SK-N-SH (cell line): ENCODE data around the gene PIK3R2. TPM values are rescaled to one million over a fixed set of nuclear protein-coding genes. Genes with fewer than 3 reads are reported as not detected.

Experiments used
- CTCF ChIA-PET: fragments of 300-600, 350-600 bp; formaldehyde crosslinking; extraction: SDS; loops from one replicate; lab custom pipeline; 2021; lab: Yijun Ruan, JAX
- POLR2A ChIA-PET: fragments of 350-600 bp; sonication (Branson Sonifier 250); formaldehyde crosslinking; extraction: SDS; loops from one replicate; lab custom pipeline; 2020; ENCODE audit warnings: antibody characterized with exemption, inconsistent platforms; lab: Yijun Ruan, JAX
- DNase-seq: peaks from one replicate; pipeline ENCODE4 v3.0.0; 2012
- H2AFZ ChIP-seq: fragments of 200-600 bp; sonication (generic); 2 replicates; pipeline ENCODE4 v1.8.1; 2016; ENCODE audit warnings: antibody characterized with exemption, mild to moderate bottlenecking, low read depth
- H3F3A ChIP-seq: fragments of 200-600 bp; sonication (generic); replicated peaks from 2 replicates; pipeline ENCODE3; 2016; ENCODE audit warnings: antibody characterized with exemption, mild to moderate bottlenecking; ENCODE audit not compliant: insufficient read depth
- H3K27ac ChIP-seq, 2 experiments: fragments of 200-500 bp in 1 of 2; fragments of 200-600 bp in 1 of 2; sonication (Bioruptor generic) in 1 of 2; sonication (generic), shearing (Covaris generic) in 1 of 2; 2 replicates each; pipeline versions ENCODE4 v1.5.1 to v1.6.1; 2014 to 2016; ENCODE audit warnings: low read depth in 2 of 2, inconsistent platforms in 1 of 2, low read length in 1 of 2, mild to moderate bottlenecking in 1 of 2, mixed read lengths in 1 of 2
- H3K27me3 ChIP-seq: fragments of 200-600 bp; sonication (generic), shearing (Covaris generic); 2 replicates; pipeline ENCODE4 v1.6.1; 2016; ENCODE audit warnings: mixed run types; ENCODE audit not compliant: insufficient read depth
- H3K36me3 ChIP-seq, 2 experiments: fragments of 200-500 bp in 1 of 2; fragments of 200-600 bp in 1 of 2; sonication (Bioruptor generic) in 1 of 2; sonication (generic) in 1 of 2; replicated peaks in 1 of 2; 2 replicates each; pipeline versions ENCODE3 to v1.5.1; 2014 to 2016; ENCODE audit warnings: low read length in 1 of 2, mild to moderate bottlenecking in 1 of 2; ENCODE audit not compliant: insufficient read depth in 2 of 2, control insufficient read depth in 1 of 2
- H3K4me1 ChIP-seq, 2 experiments: fragments of 200-500 bp in 1 of 2; fragments of 200-600 bp in 1 of 2; sonication (Bioruptor generic) in 1 of 2; sonication (generic), shearing (Covaris generic) in 1 of 2; 2 replicates each; pipeline versions ENCODE4 v1.5.1 to v1.6.1; 2014 to 2016; ENCODE audit warnings: low read depth in 1 of 2, low read length in 1 of 2, mixed run types in 1 of 2; ENCODE audit not compliant: insufficient read depth in 2 of 2, control insufficient read depth in 1 of 2
- H3K4me2 ChIP-seq: fragments of 200-600 bp; sonication (generic), shearing (Covaris generic); 2 replicates; pipeline ENCODE4 v1.6.1; 2017; ENCODE audit warnings: mixed run types
- H3K4me3 ChIP-seq, 2 experiments: fragments of 200-500 bp in 1 of 2; fragments of 200-600 bp in 1 of 2; sonication (Bioruptor generic) in 1 of 2; sonication (generic), shearing (Covaris generic) in 1 of 2; 2 replicates each; pipeline versions ENCODE4 v1.5.1 to v1.8.1; 2014 to 2016; ENCODE audit warnings: low read depth in 2 of 2, inconsistent platforms in 1 of 2, low read length in 1 of 2, mild to moderate bottlenecking in 1 of 2, mixed read lengths in 1 of 2, moderate library complexity in 1 of 2
- H3K79me2 ChIP-seq: fragments of 200-600 bp; sonication (generic); 2 replicates; pipeline ENCODE4 v1.8.1; 2017; ENCODE audit warnings: mild to moderate bottlenecking; ENCODE audit not compliant: insufficient read depth
- H3K9ac ChIP-seq: fragments of 200-600 bp; sonication (generic); 2 replicates; pipeline ENCODE4 v1.6.1; 2017; ENCODE audit warnings: mixed run types
- H3K9me2 ChIP-seq: fragments of 200-600 bp; sonication (generic); 2 replicates; pipeline ENCODE4 v1.6.1; 2017; ENCODE audit warnings: mixed run types
- H3K9me3 ChIP-seq: fragments of 200-600 bp; sonication (generic); 2 replicates; pipeline ENCODE4 v1.6.1; 2017; ENCODE audit warnings: mixed run types, mild to moderate bottlenecking, moderate library complexity
- H4K20me1 ChIP-seq: fragments of 200-600 bp; sonication (generic); 2 replicates; pipeline ENCODE4 v1.6.1; 2017; ENCODE audit warnings: mild to moderate bottlenecking, mixed run types; ENCODE audit not compliant: insufficient read depth
- CHD2 ChIP-seq: fragments of 150-350 bp; IDR thresholded peaks from 2 replicates; pipeline ENCODE4 v1.6.1; 2018; ENCODE audit warnings: low read length; ENCODE audit not compliant: partially characterized antibody
- CTCF ChIP-seq: fragments of 200-600 bp; sonication (generic); IDR thresholded peaks from 2 replicates; pipeline ENCODE4 v1.6.1; 2017; ENCODE audit warnings: antibody characterized with exemption, mild to moderate bottlenecking, moderate library complexity
- ELF1 ChIP-seq: IDR thresholded peaks from 2 replicates; pipeline ENCODE4 v1.4.0; 2012
- EP300 ChIP-seq, 2 experiments: IDR thresholded peaks; 2 replicates each; pipeline versions ENCODE4 v1.4.0 to v1.6.1; 2012; ENCODE audit warnings: borderline replicate concordance in 1 of 2, low read depth in 1 of 2, low read length in 1 of 2
- FOSL2 ChIP-seq: IDR thresholded peaks from 2 replicates; pipeline ENCODE4 v1.4.0; 2012; ENCODE audit warnings: low read depth, mild to moderate bottlenecking, moderate library complexity, borderline replicate concordance
- FOXM1 ChIP-seq: IDR thresholded peaks from 2 replicates; pipeline ENCODE4 v1.4.0; 2012; ENCODE audit warnings: low read depth, mild to moderate bottlenecking
- IRF3 ChIP-seq: fragments of 150-350 bp; IDR thresholded peaks from 2 replicates; pipeline ENCODE4 v1.6.1; 2016; ENCODE audit warnings: mild to moderate bottlenecking, low read depth, low read length
- JUND ChIP-seq: IDR thresholded peaks from 2 replicates; pipeline ENCODE4 v1.4.0; 2012
- MEF2A ChIP-seq: IDR thresholded peaks from 2 replicates; pipeline ENCODE4 v1.4.0; 2012; ENCODE audit warnings: low read depth, borderline replicate concordance
- MXI1 ChIP-seq: IDR thresholded peaks from 2 replicates; pipeline ENCODE4 v1.6.1; 2012; ENCODE audit warnings: mild to moderate bottlenecking, low read depth, low read length, improper control_type of control experiment
- PBX3 ChIP-seq: IDR thresholded peaks from 2 replicates; pipeline ENCODE4; 2012
- POLR2AphosphoS5 ChIP-seq: IDR thresholded peaks from 2 replicates; pipeline ENCODE4 v1.6.1; 2012; ENCODE audit warnings: low read depth, low read length
- RCOR1 ChIP-seq: fragments of 150-350 bp; IDR thresholded peaks from 2 replicates; pipeline ENCODE4 v1.6.1; 2017; ENCODE audit warnings: antibody characterized with exemption, low read length
- RXRA ChIP-seq: IDR thresholded peaks from 2 replicates; pipeline ENCODE4 v1.4.0; 2012; ENCODE audit warnings: low read depth, mild to moderate bottlenecking, borderline replicate concordance
- SIN3A ChIP-seq: IDR thresholded peaks from 2 replicates; pipeline ENCODE4 v1.6.1; 2012; ENCODE audit warnings: low read depth, mild to moderate bottlenecking, low read length, moderate library complexity, borderline replicate concordance
- TAF1 ChIP-seq: IDR thresholded peaks from 2 replicates; pipeline ENCODE4 v1.6.1; 2012; ENCODE audit warnings: low read depth, mild to moderate bottlenecking, low read length, moderate library complexity, borderline replicate concordance
- USF1 ChIP-seq: IDR thresholded peaks from 2 replicates; pipeline ENCODE4 v1.4.0; 2012; ENCODE audit warnings: low read depth, borderline replicate concordance
- YY1 ChIP-seq: IDR thresholded peaks from 2 replicates; pipeline ENCODE4 v1.4.0; 2012; ENCODE audit warnings: low read depth, mild to moderate bottlenecking
- ZBTB33 ChIP-seq: IDR thresholded peaks from 2 replicates; pipeline ENCODE4 v1.4.0; 2012; ENCODE audit warnings: low read depth, borderline replicate concordance
- WGBS: methylation state at CpG from one replicate; pipeline ENCODE4 v1.1.6; 2017; ENCODE audit warnings: low lambda C conversion rate; 5-methylcytosine and 5-hydroxymethylcytosine counted together
- polyA plus RNA-seq, 3 experiments: library from polyadenylated mRNA; depleted of rRNA; stranded (reverse); fragments of >200 nt; gene quantifications; 2 replicates each; pipeline ENCODE4 v1.2.3, GENCODE V29; 2012

PIK3R2 gene
- polyA plus RNA-seq, 1 of the 3 experiments (the other 2 are of a cell fraction) = 36.6 TPM

GRCh38 chr19:18191640-18192062, 38.7 kb downstream of the PIK3R2 start (continued):
- TF ChIP-seq ZBTB33 (no peak), USF1 (no peak), PBX3 (no peak), EP300 (IDR thresholded peaks at IDR 0.05; ENCODE audit: borderline replicate concordance in 1 of 2, low read depth in 1 of 2, low read length in 1 of 2) (no peak), RXRA (no peak)

GRCh38 chr19:18192673-18193387, 39.9 kb downstream of the PIK3R2 start, which contains the start of gene MPV17L2:
Gene MPV17L2, plus strand, starts transcription at chr19:18193218. Its CDS starts 64 bp downstream, at chr19:18193282.
- H3K9me2 ChIP-seq = no peaks in the 10 kb centered on the region
- peak within 1 kb of the TSS; percentile 72 to 94 for H3K4me3 ChIP-seq
- peaks cover 9% of the 10 kb centered on the region; the same call in 1 of the 2 replicates for H3K79me2 ChIP-seq
- peaks cover 8% of the 10 kb centered on the region; the same call in 1 of the 2 replicates for H4K20me1 ChIP-seq
- peaks cover 15% of the 10 kb centered on the region for H3F3A ChIP-seq
- H3K36me3 ChIP-seq = peaks cover 0 to 3% of the 10 kb centered on the region in 2 experiments
- H3K9ac ChIP-seq = peak within 1 kb of the TSS; percentile 82
- peak within 1 kb of the TSS; percentile 83 for H2AFZ ChIP-seq
- H3K27ac ChIP-seq = peak within 1 kb of the TSS; percentile 82 to 84
- POLR2A ChIA-PET = interaction anchor here (0.8 to 1.3 kb wide), 4 partner anchors 9 to 89 kb away, joined by 3 to 7 read pairs (median 4); partner anchors contain the start of genes JUND and RAB3A
- peak; percentile 93 for DNase-seq
- CTCF ChIA-PET = interaction anchor here (0.6 to 20.7 kb wide), 12 partner anchors 11 to 226 kb away, joined by 3 to 505 read pairs (median 10); partner anchors contain the start of genes IFI30, RAB3A and SSBP4
- WGBS = 6% methylated on average over 9 of the region's 74 CpGs
- H3K27me3 ChIP-seq = no peaks in the 10 kb centered on the region
- peak within 1 kb of the TSS; percentile 99 for H3K4me2 ChIP-seq
- peaks cover 9 to 26% of the 10 kb centered on the region in 2 experiments; a peak in 2 of 4 replicates for H3K4me1 ChIP-seq
- no peaks in the 10 kb centered on the region for H3K9me3 ChIP-seq
- TF ChIP-seq SIN3A (peak; percentile 79; the same call in 1 of the 2 replicates), PBX3 (peak; percentile 75), RCOR1 (no peak), CHD2 (peak; percentile 97), JUND (no peak), EP300 (IDR thresholded peaks at IDR 0.05; ENCODE audit: borderline replicate concordance in 1 of 2, low read depth in 1 of 2, low read length in 1 of 2) (peak in 1 of 2 experiments; percentile 48; a peak in 1 of 4 replicates), ELF1 (no peak), MEF2A (no peak), FOXM1 (no peak), CTCF (no peak), FOSL2 (no peak), MXI1 (peak; percentile 80), USF1 (no peak), IRF3 (peak; percentile 96), YY1 (peak; percentile 68; the same call in 1 of the 2 replicates), RXRA (no peak), POLR2AphosphoS5 (peak; percentile 86), TAF1 (peak; percentile 61; the same call in 1 of the 2 replicates)
